GM18507 (cell line): ENCODE data around the gene CNKSR1.

Experiments used
- DNase-seq: peaks from one replicate; pipeline ENCODE4 v3.0.0; 2011; ENCODE audit warnings: low read depth; ENCODE audit not compliant: insufficient read length; ENCODE audit errors: extremely low spot score
- FAIRE-seq: peaks from 2 replicates; lab custom pipeline; 2011; peaks lifted over from hg19 to GRCh38; lab: Jason Lieb, UNC

CNKSR1 gene

GRCh38 chr1:26159743-26160039, 17.6 kb upstream of the CNKSR1 start:
- no peak for FAIRE-seq
- no peak for DNase-seq

- DNase-seq (no peak), FAIRE-seq (no peak)
These were observed 16.5 kb upstream of the CNKSR1 start for GRCh38 chr1:26160527-26161414.

- DNase-seq (no peak), FAIRE-seq (no peak)
These were observed 15.7 kb upstream of the CNKSR1 start for GRCh38 chr1:26161415-26162219.

GRCh38 chr1:26162220-26162709, 15.0 kb upstream of the CNKSR1 start:
- DNase-seq (no peak), FAIRE-seq (no peak)

- no peak for DNase-seq
- no peak for FAIRE-seq
These were observed 13.6 kb upstream of the CNKSR1 start for GRCh38 chr1:26163684-26164035.

- DNase-seq (no peak), FAIRE-seq (no peak)
These were observed 13.0 kb upstream of the CNKSR1 start for GRCh38 chr1:26164036-26164860.

GRCh38 chr1:26164861-26165842, 12.1 kb upstream of the CNKSR1 start:
- DNase-seq: no peak
- no peak for FAIRE-seq

GRCh38 chr1:26166719-26167281, 10.5 kb upstream of the CNKSR1 start:
- DNase-seq (no peak), FAIRE-seq (no peak)

- FAIRE-seq (no peak), DNase-seq (no peak)
These were observed 8.7 kb upstream of the CNKSR1 start, which contains the start of gene C1orf232 for GRCh38 chr1:26168410-26169197. TSS of gene C1orf232 (minus strand) at chr1:26168963. CDS start at chr1:26168499, 464 bp downstream.

GRCh38 chr1:26169198-26169554, 8.1 kb upstream of the CNKSR1 start:
- DNase-seq (no peak), FAIRE-seq (no peak)

- DNase-seq: peak; percentile 100
- FAIRE-seq: peak; percentile 97
These were observed 7.4 kb upstream of the CNKSR1 start, which contains the start of gene ZNF593 for GRCh38 chr1:26169669-26170471. TSS of gene ZNF593 (plus strand) at chr1:26169908. CDS start at chr1:26169984, 76 bp downstream.

GRCh38 chr1:26170472-26170821, 6.8 kb upstream of the CNKSR1 start:
- DNase-seq (no peak), FAIRE-seq (no peak)

- FAIRE-seq (no peak), DNase-seq (no peak)
These were observed 5.9 kb upstream of the CNKSR1 start, which contains the start of gene ZNF593OS for GRCh38 chr1:26171084-26172072. TSS of gene ZNF593OS (minus strand) at chr1:26171832. CDS start at chr1:26171661, 171 bp downstream.

- no peak for FAIRE-seq
- no peak for DNase-seq
These were observed 1.9 kb upstream of the CNKSR1 start for GRCh38 chr1:26175346-26175745.

GRCh38 chr1:26180010-26180506, 2.8 kb downstream of the CNKSR1 start:
- DNase-seq (no peak), FAIRE-seq (peak; percentile 63)
